ENCODE data around the gene SPEN. TPM values are rescaled to one million over a fixed set of nuclear protein-coding genes. Genes with fewer than 3 reads are reported as not detected.

The SPEN gene
- total and polyA plus RNA-seq, 9 of the 15 experiments (the other 6 are each of a cell fraction or from before 2014, with no cell fraction given), result 5.7 to 87.5 (median 27.2) TPM

- Histone ChIP-seq H3K9ac (ENCODE audit: insufficient read depth in 1 of 2, low read depth in 2 of 2, low read length in 2 of 2) (peak overlapping the region; percentile 81 to 82), H3K27ac (ENCODE audit: extremely low read depth, low read depth, low read length) (peak overlapping the region; percentile 97), H3K79me2 (ENCODE audit: control insufficient read depth, insufficient read depth, low read length) (peaks cover 76% of the 10 kb centered on the region), H4K20me1 (replicated peaks; ENCODE audit: control insufficient read depth, insufficient read depth, low read length) (peaks cover 4% of the 10 kb centered on the region; the same call in 1 of the 2 replicates), H3K36me3 (ENCODE audit: control insufficient read depth, insufficient read depth, low read length) (peaks cover 51% of the 10 kb centered on the region; the same call in 2 of the 3 replicates), H3K4me2 (ENCODE audit: insufficient read depth, low read length) (peak overlapping the region; percentile 73), H3K27me3 (ENCODE audit: control insufficient read depth in 2 of 2, insufficient read depth in 2 of 2, low read length in 2 of 2) (no peaks in the 10 kb centered on the region), H3K4me3 (no peak overlapping the region), H3K9me3 (replicated peaks; ENCODE audit: control insufficient read depth, insufficient read depth, low read depth, low read length) (no peaks in the 10 kb centered on the region), H3K9me1 (ENCODE audit: control insufficient read depth, insufficient read depth, low read length) (peaks cover 8% of the 10 kb centered on the region), H3K4me1 (replicated peaks in 1 of 2; ENCODE audit: control insufficient read depth in 2 of 2, insufficient read depth in 2 of 2, low read length in 2 of 2) (peaks cover 60 to 63% of the 10 kb centered on the region in 2 experiments), H2AFZ (ENCODE audit: low read depth, low read length) (no peak overlapping the region)
- TF ChIP-seq MLX (CRISPR knock-in tag; conservative IDR thresholded peaks at IDR 0.05) (no peak), SRSF3 (IDR thresholded peaks at IDR 0.05; ENCODE audit: insufficient read depth, low read length) (0 out of 2 replicates have a peak, but pooled peaks have one; percentile 55), ZBTB49 (CRISPR knock-in tag; IDR thresholded peaks at IDR 0.05; ENCODE audit: borderline replicate concordance) (0 out of 2 replicates have a peak, but pooled peaks have one; percentile 41), SMARCE1 (IDR thresholded peaks at IDR 0.05) (no peak), ZNF232 (CRISPR knock-in tag; IDR thresholded peaks at IDR 0.05) (0 out of 2 replicates have a peak, but pooled peaks have one; percentile 59), NUFIP1 (IDR thresholded peaks at IDR 0.05; ENCODE audit: partially characterized antibody) (no peak), PHF21A (IDR thresholded peaks at IDR 0.05; ENCODE audit: borderline replicate concordance, low read depth) (no peak), KLF10 (CRISPR knock-in tag; IDR thresholded peaks at IDR 0.05) (no peak), ZNF696 (CRISPR knock-in tag; conservative IDR thresholded peaks at IDR 0.05) (no peak), ZSCAN32 (CRISPR knock-in tag; IDR thresholded peaks at IDR 0.05) (no peak), PTBP1 (IDR thresholded peaks at IDR 0.05; ENCODE audit: low read depth, low read length) (no peak), ARID3A (IDR thresholded peaks at IDR 0.05; ENCODE audit: borderline replicate concordance, low read depth, low read length) (no peak)
- no peak for ATAC-seq
- in situ Hi-C loops (cut with MboI) (no loop called here), intact Hi-C loops (cut with micrococcal nuclease) (loop anchor here (5.0 kb wide), 2 partner anchors 42 to 63 kb away; no protein-coding TSS in a partner anchor)
- no TSS peak for BruUV-seq (replicated peaks)
- 79% methylated on average over 4 of the region's 4 CpGs for WGBS (ENCODE audit: insufficient coverage, low coverage, missing lambda C conversion rate)
- no peak for DNase-seq (ENCODE audit: extremely low read depth in 1 of 4, low spot score in 3 of 4)
- ChIA-PET CTCF (ENCODE audit: low intra/inter-chr PET ratio) (no interaction called here), POLR2A (interaction anchor here (0.7 to 3.3 kb wide), 7 partner anchors 10 to 158 kb away, joined by 3 to 20 read pairs (median 3); partner anchors contain the start of gene ZBTB17)
- FAIRE-seq, result no peak
Measured at GRCh38 chr1:15950302-15950701, 102.8 kb downstream of the SPEN start.

All from K562 (cell line).